Loucy (cell line): Measurements from ENCODE around the gene NUTM2F.

Source experiments
- EZH2phosphoT487 ChIP-seq: fragments of 200-600 bp; IDR thresholded peaks from 2 replicates; pipeline ENCODE4 v1.6.1; 2018; ENCODE audit warnings: antibody characterized with exemption, mild to moderate bottlenecking, moderate library complexity, borderline replicate concordance
- TF ChIP-seq, protein P1 (sequence below): fragments of 200-600 bp; sonication (generic); conservative IDR thresholded peaks from 2 replicates; pipeline ENCODE4 v1.5.1; 2014; ENCODE audit warnings: mild to moderate bottlenecking, antibody characterized with exemption, low read length

DNA sequence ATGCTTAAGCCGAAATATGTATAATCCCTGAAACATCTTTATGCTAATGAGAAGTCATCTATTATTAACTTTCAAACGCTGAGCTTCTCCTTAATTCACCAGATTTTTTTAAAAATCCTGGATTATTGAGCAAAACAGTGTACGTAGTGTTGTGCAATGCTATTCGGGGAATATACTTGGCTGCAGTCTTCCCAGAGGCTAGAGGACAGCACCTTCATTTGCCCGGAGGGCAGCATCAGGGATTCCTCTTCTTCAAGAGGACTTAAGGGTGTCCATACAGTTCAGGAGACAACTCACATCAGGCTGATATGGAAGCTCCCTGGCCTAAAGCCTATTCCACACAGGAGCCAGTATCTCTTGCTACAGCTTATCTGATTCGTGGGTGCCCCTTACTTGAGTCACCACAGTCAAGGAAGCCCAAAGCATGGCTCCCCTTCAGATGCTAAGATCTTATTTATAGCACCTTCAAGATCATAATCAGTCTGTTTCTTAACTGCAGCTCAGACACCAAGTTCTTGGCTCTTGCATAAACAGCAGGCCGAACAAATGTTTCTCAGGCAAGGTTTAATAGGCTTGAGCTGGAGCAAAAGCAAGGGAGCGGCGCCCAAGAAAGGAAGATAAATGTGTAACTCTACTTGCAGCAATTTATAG, 29.4 kb downstream of the NUTM2F start:
- TF ChIP-seq, protein P1, sequence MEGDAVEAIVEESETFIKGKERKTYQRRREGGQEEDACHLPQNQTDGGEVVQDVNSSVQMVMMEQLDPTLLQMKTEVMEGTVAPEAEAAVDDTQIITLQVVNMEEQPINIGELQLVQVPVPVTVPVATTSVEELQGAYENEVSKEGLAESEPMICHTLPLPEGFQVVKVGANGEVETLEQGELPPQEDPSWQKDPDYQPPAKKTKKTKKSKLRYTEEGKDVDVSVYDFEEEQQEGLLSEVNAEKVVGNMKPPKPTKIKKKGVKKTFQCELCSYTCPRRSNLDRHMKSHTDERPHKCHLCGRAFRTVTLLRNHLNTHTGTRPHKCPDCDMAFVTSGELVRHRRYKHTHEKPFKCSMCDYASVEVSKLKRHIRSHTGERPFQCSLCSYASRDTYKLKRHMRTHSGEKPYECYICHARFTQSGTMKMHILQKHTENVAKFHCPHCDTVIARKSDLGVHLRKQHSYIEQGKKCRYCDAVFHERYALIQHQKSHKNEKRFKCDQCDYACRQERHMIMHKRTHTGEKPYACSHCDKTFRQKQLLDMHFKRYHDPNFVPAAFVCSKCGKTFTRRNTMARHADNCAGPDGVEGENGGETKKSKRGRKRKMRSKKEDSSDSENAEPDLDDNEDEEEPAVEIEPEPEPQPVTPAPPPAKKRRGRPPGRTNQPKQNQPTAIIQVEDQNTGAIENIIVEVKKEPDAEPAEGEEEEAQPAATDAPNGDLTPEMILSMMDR: no peak
- no peak for TF ChIP-seq EZH2phosphoT487
